Muscle layer of colon (tissue), 2 donors: Measurements from ENCODE around the gene CRTC1.

Source experiments
- H3K27ac ChIP-seq: one replicate; pipeline ENCODE4 v1.7.0; 2013; ENCODE audit warnings: low read depth, mild to moderate bottlenecking, low read length, moderate library complexity
- H3K27me3 ChIP-seq, 2 donors: one replicate each; pipeline ENCODE4 v1.7.0; 2013; ENCODE audit warnings: low read length in 2 of 2, mild to moderate bottlenecking in 2 of 2; ENCODE audit not compliant: insufficient read depth in 2 of 2, control insufficient read depth in 1 of 2
- H3K36me3 ChIP-seq: one replicate; pipeline ENCODE4 v1.7.0; 2013; ENCODE audit warnings: mild to moderate bottlenecking, low read length; ENCODE audit not compliant: insufficient read depth
- H3K4me1 ChIP-seq: one replicate; pipeline ENCODE4 v1.7.0; 2013; ENCODE audit warnings: mild to moderate bottlenecking, low read length; ENCODE audit not compliant: insufficient read depth
- H3K4me3 ChIP-seq, 2 donors: one replicate each; pipeline ENCODE4 v1.7.0; 2013; ENCODE audit warnings: low read length in 2 of 2, low read depth in 1 of 2, mild to moderate bottlenecking in 1 of 2, moderate library complexity in 1 of 2
- H3K9ac ChIP-seq: one replicate; pipeline ENCODE4 v1.7.0; 2013; ENCODE audit warnings: low read length
- H3K9me3 ChIP-seq: one replicate; pipeline ENCODE4 v1.7.0; 2013; ENCODE audit warnings: mild to moderate bottlenecking, low read length
- donor health status: abdominal sarcoma.
- donor health status: Adenocarcinoma of cecum.

The CRTC1 gene

GRCh38 chr19:18770663-18771327 lies 87.3 kb downstream of the CRTC1 start:
- Histone ChIP-seq H3K36me3 (no peaks in the 10 kb centered on the region), H3K4me1 (no peaks in the 10 kb centered on the region), H3K27me3 (no peaks in the 10 kb centered on the region), H3K9me3 (no peaks in the 10 kb centered on the region), H3K4me3 (no peak overlapping the region), H3K9ac (no peak overlapping the region), H3K27ac (no peak overlapping the region)

GRCh38 chr19:18771328-18772242 lies 88.1 kb downstream of the CRTC1 start:
- Histone ChIP-seq H3K27me3 (no peaks in the 10 kb centered on the region), H3K27ac (no peak overlapping the region), H3K36me3 (no peaks in the 10 kb centered on the region), H3K4me1 (no peaks in the 10 kb centered on the region), H3K9me3 (no peaks in the 10 kb centered on the region), H3K9ac (no peak overlapping the region), H3K4me3 (no peak overlapping the region)

GRCh38 chr19:18772620-18773587 lies 89.4 kb downstream of the CRTC1 start:
- Histone ChIP-seq H3K4me3 (no peak overlapping the region), H3K27me3 (no peaks in the 10 kb centered on the region), H3K9me3 (no peaks in the 10 kb centered on the region), H3K9ac (no peak overlapping the region), H3K36me3 (no peaks in the 10 kb centered on the region), H3K4me1 (no peaks in the 10 kb centered on the region), H3K27ac (no peak overlapping the region)

GRCh38 chr19:18773682-18774081 lies 90.2 kb downstream of the CRTC1 start:
- Histone ChIP-seq H3K36me3 (no peaks in the 10 kb centered on the region), H3K9ac (no peak overlapping the region), H3K4me1 (no peaks in the 10 kb centered on the region), H3K9me3 (no peaks in the 10 kb centered on the region), H3K27ac (no peak overlapping the region), H3K4me3 (no peak overlapping the region), H3K27me3 (no peaks in the 10 kb centered on the region)

- H3K27me3 ChIP-seq: no peaks in the 10 kb centered on the region
- no peaks in the 10 kb centered on the region for H3K4me1 ChIP-seq
- H3K9ac ChIP-seq: no peak overlapping the region
Observed at GRCh38 chr19:18774107-18774506, 90.6 kb downstream of the CRTC1 start.

GRCh38 chr19:18774782-18775444 lies 91.4 kb downstream of the CRTC1 start:
- no peak overlapping the region for H3K4me3 ChIP-seq
- no peaks in the 10 kb centered on the region for H3K36me3 ChIP-seq
- H3K4me1 ChIP-seq: no peaks in the 10 kb centered on the region
- no peak overlapping the region for H3K27ac ChIP-seq
- H3K27me3 ChIP-seq: no peaks in the 10 kb centered on the region
- no peak overlapping the region for H3K9ac ChIP-seq
- no peaks in the 10 kb centered on the region for H3K9me3 ChIP-seq

More at GRCh38 chr19:18774107-18774506, 90.6 kb downstream of the CRTC1 start:
- Histone ChIP-seq H3K36me3 (no peaks in the 10 kb centered on the region), H3K4me3 (no peak overlapping the region), H3K9me3 (no peaks in the 10 kb centered on the region), H3K27ac (no peak overlapping the region)

- no peak overlapping the region for H3K4me3 ChIP-seq
- H3K36me3 ChIP-seq: no peaks in the 10 kb centered on the region
- H3K9me3 ChIP-seq: no peaks in the 10 kb centered on the region
- no peak overlapping the region for H3K27ac ChIP-seq
- no peak overlapping the region for H3K9ac ChIP-seq
- H3K4me1 ChIP-seq: no peaks in the 10 kb centered on the region
- no peaks in the 10 kb centered on the region for H3K27me3 ChIP-seq
Observed at GRCh38 chr19:18775586-18776287, 92.3 kb downstream of the CRTC1 start.

GRCh38 chr19:18776288-18776594 lies 92.8 kb downstream of the CRTC1 start:
- Histone ChIP-seq H3K9ac (no peak overlapping the region), H3K9me3 (no peaks in the 10 kb centered on the region), H3K4me3 (no peak overlapping the region), H3K27me3 (peaks cover 0 to 3% of the 10 kb centered on the region in 2 donors), H3K36me3 (no peaks in the 10 kb centered on the region), H3K27ac (no peak overlapping the region), H3K4me1 (no peaks in the 10 kb centered on the region)

- Histone ChIP-seq H3K4me3 (no peak overlapping the region), H3K9me3 (no peaks in the 10 kb centered on the region), H3K36me3 (no peaks in the 10 kb centered on the region), H3K27me3 (peaks cover 0 to 3% of the 10 kb centered on the region in 2 donors), H3K9ac (no peak overlapping the region), H3K4me1 (no peaks in the 10 kb centered on the region), H3K27ac (no peak overlapping the region)
Observed at GRCh38 chr19:18776736-18777135, 93.3 kb downstream of the CRTC1 start.

- no peaks in the 10 kb centered on the region for H3K9me3 ChIP-seq
- no peak overlapping the region for H3K9ac ChIP-seq
- H3K4me3 ChIP-seq: no peak overlapping the region
- H3K36me3 ChIP-seq: no peaks in the 10 kb centered on the region
- no peak overlapping the region for H3K27ac ChIP-seq
- H3K4me1 ChIP-seq: no peaks in the 10 kb centered on the region
- H3K27me3 ChIP-seq: peaks cover 0 to 3% of the 10 kb centered on the region in 2 donors
Observed at GRCh38 chr19:18777301-18778075, 94.0 kb downstream of the CRTC1 start.
